ENCODE measurements around the gene OPCML. TPM values are rescaled to one million over a fixed set of nuclear protein-coding genes. Genes with fewer than 3 reads are reported as not detected.

Gene OPCML
- total RNA-seq, 1 donor from 2014 or later, result not detected

DNA sequence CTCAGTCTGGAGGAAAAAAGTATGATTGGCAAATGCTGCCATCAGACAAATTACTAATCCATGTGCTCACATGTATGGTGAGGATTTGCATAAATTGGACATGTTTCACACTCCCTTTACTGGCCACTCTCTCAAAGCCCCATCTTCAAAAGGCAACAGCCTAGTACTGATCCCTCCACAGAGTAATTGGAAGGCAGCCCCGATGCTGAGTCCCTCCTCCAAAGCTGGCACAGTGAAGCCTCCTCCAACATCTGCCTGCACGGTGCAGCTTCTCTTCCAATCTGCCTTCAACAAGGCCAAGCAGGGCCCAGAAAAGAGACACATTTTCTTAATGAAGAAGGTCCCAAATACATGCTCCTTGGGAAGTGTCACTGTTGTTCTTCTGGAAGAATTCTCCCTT is 350.6 kb downstream of the OPCML start:
- TF ChIP-seq, protein P1, sequence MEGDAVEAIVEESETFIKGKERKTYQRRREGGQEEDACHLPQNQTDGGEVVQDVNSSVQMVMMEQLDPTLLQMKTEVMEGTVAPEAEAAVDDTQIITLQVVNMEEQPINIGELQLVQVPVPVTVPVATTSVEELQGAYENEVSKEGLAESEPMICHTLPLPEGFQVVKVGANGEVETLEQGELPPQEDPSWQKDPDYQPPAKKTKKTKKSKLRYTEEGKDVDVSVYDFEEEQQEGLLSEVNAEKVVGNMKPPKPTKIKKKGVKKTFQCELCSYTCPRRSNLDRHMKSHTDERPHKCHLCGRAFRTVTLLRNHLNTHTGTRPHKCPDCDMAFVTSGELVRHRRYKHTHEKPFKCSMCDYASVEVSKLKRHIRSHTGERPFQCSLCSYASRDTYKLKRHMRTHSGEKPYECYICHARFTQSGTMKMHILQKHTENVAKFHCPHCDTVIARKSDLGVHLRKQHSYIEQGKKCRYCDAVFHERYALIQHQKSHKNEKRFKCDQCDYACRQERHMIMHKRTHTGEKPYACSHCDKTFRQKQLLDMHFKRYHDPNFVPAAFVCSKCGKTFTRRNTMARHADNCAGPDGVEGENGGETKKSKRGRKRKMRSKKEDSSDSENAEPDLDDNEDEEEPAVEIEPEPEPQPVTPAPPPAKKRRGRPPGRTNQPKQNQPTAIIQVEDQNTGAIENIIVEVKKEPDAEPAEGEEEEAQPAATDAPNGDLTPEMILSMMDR (IDR thresholded peaks at IDR 0.05), result no peak
- TF ChIP-seq POLR2A (IDR thresholded peaks at IDR 0.05) (no peak), POLR2AphosphoS5 (IDR thresholded peaks at IDR 0.05; ENCODE audit: insufficient read depth in 1 of 2, low read depth in 1 of 2) (no peak)
- H3K4me1 ChIP-seq, result no peaks in the 10 kb centered on the region
- intact Hi-C loops (cut with DNase I), result no loop called here
- no peaks in the 10 kb centered on the region for H3K9me3 ChIP-seq
- H3K36me3 ChIP-seq, result no peaks in the 10 kb centered on the region
- no peaks in the 10 kb centered on the region for H3K27me3 ChIP-seq
- DNase-seq (ENCODE audit: extremely low spot score in 2 of 2), result no peak
- no peak overlapping the region for H3K27ac ChIP-seq
- H3K4me3 ChIP-seq, result no peak overlapping the region

DNA sequence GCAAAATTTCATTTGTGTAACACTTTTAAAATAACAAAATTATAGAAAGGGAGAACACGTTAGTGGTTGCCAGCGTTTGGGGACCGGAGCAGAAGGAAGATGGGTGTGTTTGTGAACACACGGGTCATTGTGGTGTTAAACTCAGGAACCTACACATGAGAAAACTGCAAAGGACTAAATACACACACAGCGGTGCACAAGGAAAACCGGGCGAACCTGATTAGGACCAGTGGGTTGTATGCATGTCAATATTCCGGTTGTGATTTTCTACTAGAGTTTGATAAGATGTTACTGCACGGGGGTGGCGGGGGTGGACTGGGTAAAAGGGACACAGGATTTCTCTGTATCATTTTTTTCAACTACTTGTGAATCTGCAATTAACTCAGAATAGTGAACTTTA is 351.2 kb downstream of the OPCML start:
- Histone ChIP-seq H3K4me1 (no peaks in the 10 kb centered on the region), H3K4me3 (no peak overlapping the region), H3K36me3 (no peaks in the 10 kb centered on the region), H3K27me3 (no peaks in the 10 kb centered on the region), H3K9me3 (no peaks in the 10 kb centered on the region), H3K27ac (no peak overlapping the region)
- peak in 1 of 2 donors; percentile 18 for DNase-seq (ENCODE audit: extremely low spot score in 2 of 2)
- intact Hi-C loops (cut with DNase I), result no loop called here
- no peak for TF ChIP-seq POLR2AphosphoS5 (IDR thresholded peaks at IDR 0.05; ENCODE audit: insufficient read depth in 1 of 2, low read depth in 1 of 2)
- TF ChIP-seq, protein P1 (IDR thresholded peaks at IDR 0.05), result no peak

DNA sequence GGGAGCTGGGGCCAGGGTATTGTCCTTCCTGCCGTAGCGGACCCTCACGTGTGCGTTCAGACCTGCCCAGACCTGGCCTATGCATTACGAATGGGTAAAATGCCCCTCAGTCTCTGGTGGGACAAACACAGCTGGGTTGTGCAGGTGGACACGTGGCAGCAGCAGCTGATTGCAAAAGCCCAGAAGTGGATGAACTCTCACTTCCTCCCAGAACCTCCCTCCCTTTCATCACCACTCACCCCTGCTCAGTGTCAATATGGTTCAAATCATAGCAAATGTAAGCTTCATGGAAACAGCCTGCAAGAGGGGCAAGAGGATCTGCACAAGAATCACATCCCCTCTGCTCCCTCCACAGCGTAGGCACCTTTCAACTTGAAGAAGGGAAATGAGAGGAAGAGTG is 352.1 kb downstream of the OPCML start:
- DNase-seq (ENCODE audit: extremely low spot score in 2 of 2), result no peak
- H3K27me3 ChIP-seq, result no peaks in the 10 kb centered on the region
- no peak overlapping the region for H3K27ac ChIP-seq
- H3K4me1 ChIP-seq, result no peaks in the 10 kb centered on the region
- TF ChIP-seq, protein P1 (IDR thresholded peaks at IDR 0.05), result no peak
- TF ChIP-seq POLR2AphosphoS5 (IDR thresholded peaks at IDR 0.05; ENCODE audit: insufficient read depth in 1 of 2, low read depth in 1 of 2) (no peak), POLR2A (IDR thresholded peaks at IDR 0.05) (no peak)
- no peaks in the 10 kb centered on the region for H3K9me3 ChIP-seq
- H3K36me3 ChIP-seq, result no peaks in the 10 kb centered on the region
- H3K4me3 ChIP-seq, result no peak overlapping the region
- intact Hi-C loops (cut with DNase I), result no loop called here

DNA sequence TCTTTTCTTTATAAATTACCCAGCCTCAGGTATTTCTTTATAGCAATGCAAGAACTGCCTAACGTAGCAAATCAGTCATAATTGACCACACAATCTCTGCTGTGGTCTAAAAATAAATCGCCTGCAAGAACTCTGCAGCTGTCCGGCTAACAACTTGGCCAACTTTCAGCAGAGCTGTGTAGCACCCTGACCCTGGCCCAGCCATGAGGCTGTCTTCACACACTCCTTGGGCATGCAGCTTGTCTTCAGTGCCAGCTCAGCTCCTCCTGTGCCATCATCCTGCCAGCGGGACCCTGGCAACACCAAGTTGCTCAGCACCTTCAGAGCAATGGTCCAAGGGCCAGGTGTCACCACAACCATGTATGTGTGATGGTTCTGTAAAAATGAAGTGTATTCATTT is 355.6 kb downstream of the OPCML start:
- DNase-seq (ENCODE audit: extremely low spot score in 2 of 2), result no peak
- TF ChIP-seq POLR2A (IDR thresholded peaks at IDR 0.05) (no peak), POLR2AphosphoS5 (IDR thresholded peaks at IDR 0.05; ENCODE audit: insufficient read depth in 1 of 2, low read depth in 1 of 2) (no peak)
- TF ChIP-seq, protein P1 (IDR thresholded peaks at IDR 0.05), result no peak
- H3K4me1 ChIP-seq, result no peaks in the 10 kb centered on the region
- H3K27me3 ChIP-seq, result no peaks in the 10 kb centered on the region
- no peaks in the 10 kb centered on the region for H3K36me3 ChIP-seq
- H3K27ac ChIP-seq, result no peak overlapping the region
- intact Hi-C loops (cut with DNase I), result no loop called here
- no peak overlapping the region for H3K4me3 ChIP-seq
- no peaks in the 10 kb centered on the region for H3K9me3 ChIP-seq

DNA sequence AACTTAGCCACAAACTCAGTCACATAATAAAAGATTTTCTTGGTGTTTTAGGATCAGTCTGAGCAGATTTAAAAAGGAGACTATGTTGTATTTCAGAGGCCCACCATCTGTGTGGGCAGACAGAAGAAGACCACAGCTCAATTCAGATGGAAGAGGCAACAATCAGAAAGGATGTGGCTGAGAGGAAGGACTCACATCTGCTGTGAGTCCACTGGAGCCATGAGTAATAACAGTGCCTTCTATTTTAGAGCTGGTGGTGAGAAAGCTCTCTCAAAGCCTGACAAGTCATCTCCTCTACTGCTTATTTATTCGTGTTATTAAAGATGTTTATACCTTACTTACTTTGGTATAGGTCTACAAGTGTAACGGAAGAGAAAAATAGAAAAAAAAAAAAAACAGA is 357.2 kb downstream of the OPCML start:
- Histone ChIP-seq H3K4me3 (no peak overlapping the region), H3K27me3 (no peaks in the 10 kb centered on the region), H3K9me3 (no peaks in the 10 kb centered on the region), H3K4me1 (no peaks in the 10 kb centered on the region), H3K27ac (no peak overlapping the region), H3K36me3 (no peaks in the 10 kb centered on the region)
- TF ChIP-seq POLR2AphosphoS5 (IDR thresholded peaks at IDR 0.05; ENCODE audit: insufficient read depth in 1 of 2, low read depth in 1 of 2), result no peak
- no peak for TF ChIP-seq POLR2A (IDR thresholded peaks at IDR 0.05)
- TF ChIP-seq, protein P1 (IDR thresholded peaks at IDR 0.05), result no peak
- intact Hi-C loops (cut with DNase I), result no loop called here
- no peak for DNase-seq (ENCODE audit: extremely low spot score in 2 of 2)

Data from vagina (tissue), 2 donors.